ENCODE data around the gene KCTD19.

The KCTD19 gene

DNA sequence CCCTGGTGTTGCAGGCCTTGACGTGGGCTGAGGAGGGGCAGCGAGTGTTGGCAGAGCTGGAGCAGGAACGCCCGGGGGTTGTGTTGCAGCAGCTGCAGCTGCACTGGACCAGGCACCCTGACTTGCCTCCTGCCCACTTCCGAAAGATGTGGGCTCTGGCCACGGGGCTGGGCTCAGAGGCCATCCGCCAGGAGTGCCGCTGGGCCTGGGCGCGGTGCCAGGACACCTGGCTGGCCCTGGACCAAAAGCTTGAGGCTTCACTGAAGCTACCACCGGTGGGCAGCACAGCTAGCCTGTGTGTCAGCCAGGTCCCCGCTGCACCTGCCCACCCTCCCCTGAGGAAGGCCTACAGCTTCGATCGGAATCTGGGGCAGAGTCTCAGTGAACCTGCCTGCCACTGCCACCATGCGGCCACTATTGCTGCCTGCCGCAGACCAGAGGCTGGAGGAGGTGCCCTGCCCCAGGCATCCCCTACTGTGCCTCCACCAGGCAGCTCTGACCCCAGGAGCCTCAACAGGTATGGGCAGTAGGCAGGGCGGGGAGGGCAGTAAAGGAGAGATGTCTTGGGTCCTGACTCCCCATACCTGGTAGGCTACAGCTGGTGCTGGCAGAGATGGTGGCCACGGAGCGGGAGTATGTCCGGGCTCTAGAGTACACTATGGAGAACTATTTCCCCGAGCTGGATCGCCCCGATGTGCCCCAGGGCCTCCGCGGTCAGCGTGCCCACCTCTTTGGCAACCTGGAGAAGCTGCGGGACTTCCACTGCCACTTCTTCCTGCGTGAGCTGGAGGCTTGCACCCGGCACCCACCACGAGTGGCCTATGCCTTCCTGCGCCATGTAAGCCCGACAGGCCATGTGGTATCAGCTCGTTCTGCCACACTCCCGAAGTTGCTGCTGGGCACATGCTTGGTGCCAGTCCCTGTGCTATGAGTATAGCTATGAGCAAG is 41.6 kb downstream of the KCTD19 start:
- H3K4me1 ChIP-seq (ENCODE audit: control extremely low read depth in 1 of 4, control insufficient read depth in 4 of 4, insufficient read depth in 4 of 4, low read length in 3 of 4), result peaks cover 0 to 6% (median 5%) of the 10 kb centered on the region in 4 experiments
- no peak overlapping the region for H3K4me3 ChIP-seq (ENCODE audit: control insufficient read depth in 1 of 7, extremely low read depth in 1 of 7, insufficient read depth in 4 of 7, low read depth in 2 of 7, low read length in 6 of 7)
- H3K36me3 ChIP-seq (ENCODE audit: control insufficient read depth in 4 of 4, insufficient read depth in 4 of 4, low read length in 3 of 4), result peaks cover 0 to 13% (median 5%) of the 10 kb centered on the region in 4 experiments
- no peak overlapping the region for H3K27ac ChIP-seq (ENCODE audit: insufficient read depth in 1 of 2, low read depth in 1 of 2, low read length in 2 of 2, poor library complexity in 1 of 2, severe bottlenecking in 2 of 2)
- CTCF ChIA-PET, result interaction anchor here (0.9 to 2.2 kb wide), 7 partner anchors 10 to 66 kb away, joined by 3 to 7 read pairs (median 5); partner anchors contain the start of genes KCTD19 and LRRC36
- no peaks in the 10 kb centered on the region for H3K27me3 ChIP-seq (replicated peaks in 2 of 5; ENCODE audit: control insufficient read depth in 4 of 5, insufficient read depth in 5 of 5, low read length in 4 of 5)
- no peak for DNase-seq
- POLR2A ChIA-PET, result interaction anchor here (0.8 kb wide), 1 partner anchor 46 kb away, joined by 3 read pairs; no protein-coding TSS in a partner anchor
- no peaks in the 10 kb centered on the region for H3K9me3 ChIP-seq (ENCODE audit: control extremely low read depth in 1 of 5, control insufficient read depth in 4 of 5, insufficient read depth in 2 of 5, low read depth in 1 of 5, low read length in 4 of 5)
- WGBS (ENCODE audit: insufficient coverage), result 94% methylated on average over 33 of the region's 34 CpGs

DNA sequence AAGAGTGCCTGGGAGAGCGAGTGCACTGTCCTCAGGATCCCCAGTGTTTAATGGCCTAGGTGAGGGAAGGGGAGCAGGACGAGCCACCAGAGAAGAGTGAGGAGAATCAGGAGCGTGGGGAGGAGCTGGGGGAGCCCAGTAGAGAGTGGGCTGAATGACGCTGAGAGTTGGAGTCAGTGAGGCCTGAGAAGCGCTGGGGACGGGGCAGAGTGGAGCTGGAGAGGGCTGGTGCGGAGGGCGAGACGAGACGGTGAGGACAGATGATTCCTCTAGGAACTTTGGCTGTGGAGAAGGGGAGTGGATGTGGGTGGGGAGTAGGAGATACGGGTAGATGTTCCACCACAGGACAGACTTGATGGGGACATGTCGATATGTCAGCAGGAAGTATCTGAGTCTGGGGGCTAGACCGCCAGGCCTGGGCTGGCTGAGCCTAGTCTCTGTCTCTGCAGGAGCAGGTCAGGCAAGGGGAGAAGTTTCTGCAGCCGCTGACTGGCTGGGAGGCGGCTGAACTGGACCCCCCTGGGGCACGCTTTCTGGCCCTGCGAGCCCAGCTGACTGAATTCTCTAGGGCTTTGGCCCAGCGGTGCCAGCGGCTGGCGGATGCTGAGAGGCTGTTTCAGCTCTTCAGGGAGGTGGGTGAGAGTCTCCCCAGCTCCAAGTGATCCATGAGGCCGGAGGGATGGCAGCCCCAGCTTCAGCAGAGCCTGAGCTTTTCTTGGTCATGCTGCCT is 42.5 kb downstream of the KCTD19 start:
- ChIA-PET POLR2A (interaction anchor here (0.8 kb wide), 1 partner anchor 47 kb away, joined by 3 read pairs; no protein-coding TSS in a partner anchor), CTCF (interaction anchor here (1.0 to 2.2 kb wide), 4 partner anchors 11 to 47 kb away, joined by 3 to 7 read pairs (median 4); no protein-coding TSS in a partner anchor)
- Histone ChIP-seq H3K36me3 (ENCODE audit: control insufficient read depth in 4 of 4, insufficient read depth in 4 of 4, low read length in 3 of 4) (peaks cover 0 to 13% (median 5%) of the 10 kb centered on the region in 4 experiments), H3K9me3 (ENCODE audit: control extremely low read depth in 1 of 5, control insufficient read depth in 4 of 5, insufficient read depth in 2 of 5, low read depth in 1 of 5, low read length in 4 of 5) (no peaks in the 10 kb centered on the region), H3K27me3 (replicated peaks in 2 of 5; ENCODE audit: control insufficient read depth in 4 of 5, insufficient read depth in 5 of 5, low read length in 4 of 5) (no peaks in the 10 kb centered on the region), H3K4me3 (ENCODE audit: control insufficient read depth in 1 of 7, extremely low read depth in 1 of 7, insufficient read depth in 4 of 7, low read depth in 2 of 7, low read length in 6 of 7) (no peak overlapping the region), H3K4me1 (ENCODE audit: control extremely low read depth in 1 of 4, control insufficient read depth in 4 of 4, insufficient read depth in 4 of 4, low read length in 3 of 4) (peaks cover 0 to 8% (median 1%) of the 10 kb centered on the region in 4 experiments), H3K27ac (ENCODE audit: insufficient read depth in 1 of 2, low read depth in 1 of 2, low read length in 2 of 2, poor library complexity in 1 of 2, severe bottlenecking in 2 of 2) (no peak overlapping the region)
- DNase-seq, result no peak
- over 99% methylated on average over 18 of the region's 21 CpGs for WGBS (ENCODE audit: insufficient coverage)

DNA sequence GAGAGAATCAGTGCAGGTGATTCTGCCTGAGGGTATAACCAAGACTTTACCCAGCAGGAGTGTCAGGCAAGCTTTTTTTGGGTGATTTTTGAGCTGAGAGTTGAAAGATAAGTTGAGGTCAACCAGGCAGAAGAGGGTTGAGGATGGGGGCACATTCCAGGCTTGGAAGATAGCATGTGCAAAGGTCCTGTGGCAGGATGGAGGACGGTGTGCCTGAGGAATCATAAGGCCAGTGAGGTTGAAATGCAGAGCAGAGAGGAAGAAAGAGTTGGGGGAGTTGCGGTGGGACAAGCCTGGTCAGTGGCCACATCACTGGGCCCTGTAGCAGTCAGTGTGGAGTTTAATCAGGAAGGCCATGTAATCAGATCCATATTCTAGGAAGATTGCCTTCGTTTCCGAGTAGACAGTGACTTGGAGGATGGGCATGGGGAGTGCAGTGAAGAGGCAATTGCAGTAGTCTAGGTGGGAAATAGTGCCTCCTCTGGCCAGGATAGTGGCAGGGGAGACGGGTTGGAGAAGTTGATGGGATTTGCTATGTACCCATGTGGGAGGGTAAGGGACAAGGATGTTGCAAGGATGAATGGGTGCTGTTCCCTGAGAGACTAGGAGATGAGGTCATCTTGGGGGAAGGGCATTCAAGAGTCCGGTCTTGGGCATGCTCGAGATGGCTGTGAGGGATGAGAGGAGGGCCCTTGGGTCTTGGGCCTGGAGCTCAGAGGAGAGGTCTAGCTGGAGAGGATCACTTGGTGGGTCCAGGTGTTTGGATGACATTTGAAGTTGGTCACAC is 43.3 kb downstream of the KCTD19 start:
- H3K4me1 ChIP-seq (ENCODE audit: control extremely low read depth in 1 of 4, control insufficient read depth in 4 of 4, insufficient read depth in 4 of 4, low read length in 3 of 4), result peaks cover 0 to 14% (median 8%) of the 10 kb centered on the region in 4 experiments
- 98% methylated on average over 7 of the region's 7 CpGs for WGBS (ENCODE audit: insufficient coverage)
- no peaks in the 10 kb centered on the region for H3K27me3 ChIP-seq (replicated peaks in 2 of 5; ENCODE audit: control insufficient read depth in 4 of 5, insufficient read depth in 5 of 5, low read length in 4 of 5)
- ChIA-PET POLR2A (no interaction called here), CTCF (interaction anchor here (1.3 kb wide), 1 partner anchor 23 kb away, joined by 3 read pairs; no protein-coding TSS in a partner anchor)
- no peak overlapping the region for H3K4me3 ChIP-seq (ENCODE audit: control insufficient read depth in 1 of 7, extremely low read depth in 1 of 7, insufficient read depth in 4 of 7, low read depth in 2 of 7, low read length in 6 of 7)
- no peaks in the 10 kb centered on the region for H3K9me3 ChIP-seq (ENCODE audit: control extremely low read depth in 1 of 5, control insufficient read depth in 4 of 5, insufficient read depth in 2 of 5, low read depth in 1 of 5, low read length in 4 of 5)
- DNase-seq, result no peak
- no peak overlapping the region for H3K27ac ChIP-seq (ENCODE audit: insufficient read depth in 1 of 2, low read depth in 1 of 2, low read length in 2 of 2, poor library complexity in 1 of 2, severe bottlenecking in 2 of 2)
- peaks cover 0 to 13% (median 5%) of the 10 kb centered on the region in 4 experiments for H3K36me3 ChIP-seq (ENCODE audit: control insufficient read depth in 4 of 4, insufficient read depth in 4 of 4, low read length in 3 of 4)

DNA sequence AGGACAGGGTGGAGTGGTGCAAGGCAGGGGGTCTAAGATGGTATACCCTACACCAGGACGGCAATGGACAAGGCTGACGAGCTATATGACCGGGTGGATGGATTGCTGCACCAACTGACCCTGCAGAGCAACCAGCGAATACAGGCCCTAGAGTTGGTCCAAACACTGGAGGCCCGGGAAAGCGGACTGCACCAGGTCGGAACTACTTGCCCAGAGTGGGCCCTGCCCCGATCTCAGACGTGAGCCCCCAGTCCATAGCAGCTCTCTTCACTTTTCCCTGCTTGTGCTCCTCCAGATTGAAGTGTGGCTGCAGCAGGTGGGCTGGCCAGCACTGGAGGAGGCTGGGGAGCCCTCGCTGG is 44.1 kb downstream of the KCTD19 start:
- WGBS (ENCODE audit: insufficient coverage), result 94% methylated on average over 10 of the region's 10 CpGs
- POLR2A ChIA-PET, result no interaction called here

DNA sequence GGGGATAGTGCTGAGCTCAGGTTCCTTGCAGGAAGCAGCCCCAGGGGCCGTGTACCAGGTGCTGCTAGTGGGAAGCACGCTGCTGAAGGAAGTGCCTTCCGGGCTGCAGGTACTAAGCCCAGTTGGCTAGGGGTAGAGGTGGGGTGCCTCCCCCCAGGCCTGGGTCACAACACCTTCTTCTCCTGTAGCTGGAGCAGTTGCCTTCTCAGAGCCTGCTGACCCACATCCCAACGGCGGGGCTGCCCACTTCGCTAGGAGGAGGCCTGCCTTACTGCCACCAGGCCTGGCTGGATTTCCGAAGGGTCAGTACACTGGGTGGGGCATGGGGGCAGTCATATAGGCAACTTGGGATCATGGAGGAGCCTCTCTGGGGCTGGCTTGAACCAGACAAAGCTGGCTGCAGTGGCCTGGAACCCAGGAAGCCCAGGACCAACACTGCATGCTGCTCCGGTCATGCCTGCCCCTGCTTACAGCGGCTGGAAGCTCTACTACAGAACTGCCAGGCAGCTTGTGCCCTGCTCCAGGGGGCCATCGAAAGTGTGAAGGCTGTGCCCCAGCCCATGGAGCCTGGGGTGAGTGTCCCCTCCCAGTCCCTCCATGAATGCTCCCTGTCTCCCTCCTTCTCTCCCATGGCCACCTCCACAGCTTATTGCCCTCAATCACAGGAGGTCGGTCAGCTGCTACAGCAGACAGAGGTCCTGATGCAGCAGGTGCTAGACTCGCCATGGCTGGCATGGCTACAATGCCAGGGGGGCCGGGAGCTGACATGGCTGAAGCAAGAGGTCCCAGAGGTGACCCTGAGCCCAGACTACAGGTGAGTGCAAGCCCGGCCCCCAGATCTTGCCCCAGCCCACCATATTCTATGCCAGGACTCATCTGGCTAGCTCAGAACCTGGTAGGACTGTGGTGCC is 44.8 kb downstream of the KCTD19 start:
- peaks cover 3 to 13% (median 5%) of the 10 kb centered on the region in 4 experiments for H3K36me3 ChIP-seq (ENCODE audit: control insufficient read depth in 4 of 4, insufficient read depth in 4 of 4, low read length in 3 of 4)
- H3K4me1 ChIP-seq (ENCODE audit: control extremely low read depth in 1 of 4, control insufficient read depth in 4 of 4, insufficient read depth in 4 of 4, low read length in 3 of 4), result peaks cover 0 to 21% (median 20%) of the 10 kb centered on the region in 4 experiments
- no peaks in the 10 kb centered on the region for H3K9me3 ChIP-seq (ENCODE audit: control extremely low read depth in 1 of 5, control insufficient read depth in 4 of 5, insufficient read depth in 2 of 5, low read depth in 1 of 5, low read length in 4 of 5)
- no peaks in the 10 kb centered on the region for H3K27me3 ChIP-seq (replicated peaks in 2 of 5; ENCODE audit: control insufficient read depth in 4 of 5, insufficient read depth in 5 of 5, low read length in 4 of 5)
- H3K27ac ChIP-seq (ENCODE audit: insufficient read depth in 1 of 2, low read depth in 1 of 2, low read length in 2 of 2, poor library complexity in 1 of 2, severe bottlenecking in 2 of 2), result no peak overlapping the region
- ChIA-PET CTCF (interaction anchor here (1.1 to 2.4 kb wide), 14 partner anchors 8 to 118 kb away, joined by 3 to 10 read pairs (median 5); no protein-coding TSS in a partner anchor), POLR2A (interaction anchor here (0.6 kb wide), 1 partner anchor 27 kb away, joined by 3 read pairs; no protein-coding TSS in a partner anchor)
- 95% methylated on average over 10 of the region's 14 CpGs for WGBS (ENCODE audit: insufficient coverage)
- DNase-seq, result no peak
- H3K4me3 ChIP-seq (ENCODE audit: control insufficient read depth in 1 of 7, extremely low read depth in 1 of 7, insufficient read depth in 4 of 7, low read depth in 2 of 7, low read length in 6 of 7), result no peak overlapping the region

More for the DNA sequence above, 44.1 kb downstream of the KCTD19 start:
- no peak overlapping the region for H3K4me3 ChIP-seq (ENCODE audit: control insufficient read depth in 1 of 7, extremely low read depth in 1 of 7, insufficient read depth in 4 of 7, low read depth in 2 of 7, low read length in 6 of 7)
- no peaks in the 10 kb centered on the region for H3K27me3 ChIP-seq (replicated peaks in 2 of 5; ENCODE audit: control insufficient read depth in 4 of 5, insufficient read depth in 5 of 5, low read length in 4 of 5)
- DNase-seq, result no peak
- H3K36me3 ChIP-seq (ENCODE audit: control insufficient read depth in 4 of 4, insufficient read depth in 4 of 4, low read length in 3 of 4), result peaks cover under 1 to 11% (median 5%) of the 10 kb centered on the region in 4 experiments
- H3K9me3 ChIP-seq (ENCODE audit: control extremely low read depth in 1 of 5, control insufficient read depth in 4 of 5, insufficient read depth in 2 of 5, low read depth in 1 of 5, low read length in 4 of 5), result no peaks in the 10 kb centered on the region
- no peak overlapping the region for H3K27ac ChIP-seq (ENCODE audit: insufficient read depth in 1 of 2, low read depth in 1 of 2, low read length in 2 of 2, poor library complexity in 1 of 2, severe bottlenecking in 2 of 2)
- peaks cover 0 to 21% (median 16%) of the 10 kb centered on the region in 4 experiments for H3K4me1 ChIP-seq (ENCODE audit: control extremely low read depth in 1 of 4, control insufficient read depth in 4 of 4, insufficient read depth in 4 of 4, low read length in 3 of 4)
- CTCF ChIA-PET, result interaction anchor here (1.1 to 2.4 kb wide), 7 partner anchors 18 to 118 kb away, joined by 3 to 10 read pairs (median 5); no protein-coding TSS in a partner anchor
